Measurements from ENCODE around the gene TJP1. TPM values are rescaled to one million over a fixed set of nuclear protein-coding genes. Genes with fewer than 3 reads are reported as not detected.

TJP1 gene
- total RNA-seq, 1 donor from 2014 or later, result not detected

DNA sequence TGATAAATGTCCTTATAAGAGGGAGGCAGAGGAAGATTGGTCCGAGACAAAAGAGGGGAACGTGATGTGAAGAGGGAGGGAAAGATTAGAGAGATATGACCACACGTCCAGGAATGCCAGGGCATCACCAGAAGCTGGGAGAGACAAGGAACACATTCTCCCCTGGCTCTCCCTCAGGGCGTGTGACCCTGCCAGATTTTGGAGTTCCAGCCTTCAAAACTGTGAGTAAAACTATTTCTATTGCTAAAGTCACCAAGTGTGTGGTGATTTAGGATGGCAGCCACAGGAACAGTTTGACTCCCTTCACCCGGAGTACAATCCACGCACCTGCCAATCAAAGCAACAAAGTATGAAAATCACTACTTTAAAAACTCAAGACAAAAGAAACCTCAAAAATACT lies 32.1 kb upstream of the TJP1 start:
- H3K36me3 Mint-ChIP-seq (ENCODE audit: low read depth), result no peaks in the 10 kb centered on the region
- H3K4me1 Mint-ChIP-seq (ENCODE audit: low read depth), result no peaks in the 10 kb centered on the region

DNA sequence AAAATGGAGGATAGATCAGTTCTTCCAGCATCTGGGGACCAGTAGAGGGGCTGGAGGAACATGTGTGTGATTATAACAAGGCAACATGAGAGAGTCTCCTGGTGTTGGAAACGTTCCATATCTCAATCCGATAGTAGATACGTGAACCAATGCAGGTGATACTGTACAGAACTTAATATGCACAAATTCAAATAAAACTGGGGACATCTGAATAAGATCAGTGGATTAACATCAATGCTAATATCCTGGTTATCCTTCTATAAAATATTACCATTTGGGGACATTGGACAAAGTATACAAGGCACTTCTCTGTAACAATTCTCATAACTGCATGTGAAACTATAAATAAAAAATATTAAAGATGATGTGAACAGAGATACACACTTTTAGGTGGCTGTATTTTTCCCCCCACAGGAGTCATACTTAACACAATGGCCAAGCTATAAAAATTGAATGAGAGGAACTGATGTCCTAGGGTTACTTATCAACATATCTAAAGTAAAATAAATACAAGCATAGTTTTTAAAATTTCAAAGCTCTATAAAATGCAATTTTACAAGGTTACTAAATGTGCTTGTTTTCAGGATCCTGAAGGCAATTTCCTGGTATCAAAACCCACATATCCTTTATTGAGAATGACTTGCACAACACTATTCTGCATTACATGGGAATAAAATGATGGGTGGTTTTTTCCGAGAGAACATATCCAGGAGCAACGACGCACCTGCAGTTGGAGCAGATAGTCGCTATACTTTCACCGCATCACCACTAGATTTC lies 31.1 kb upstream of the TJP1 start:
- Mint-ChIP-seq H3K27ac (no peak overlapping the region), H3K4me3 (no peak overlapping the region), H3K9me3 (peaks cover 3% of the 10 kb centered on the region), H3K27me3 (ENCODE audit: insufficient read depth) (no peaks in the 10 kb centered on the region), H3K4me1 (ENCODE audit: low read depth) (no peaks in the 10 kb centered on the region), H3K36me3 (ENCODE audit: low read depth) (no peaks in the 10 kb centered on the region)
- no peak for DNase-seq (ENCODE audit: low spot score)
- intact Hi-C loops (cut with micrococcal nuclease), result no loop called here

More for the DNA sequence above, 32.1 kb upstream of the TJP1 start:
- no peaks in the 10 kb centered on the region for H3K27me3 Mint-ChIP-seq (ENCODE audit: insufficient read depth)
- no peak overlapping the region for H3K4me3 Mint-ChIP-seq
- H3K9me3 Mint-ChIP-seq, result peaks cover 3% of the 10 kb centered on the region
- no peak for DNase-seq (ENCODE audit: low spot score)
- intact Hi-C loops (cut with micrococcal nuclease), result no loop called here
- H3K27ac Mint-ChIP-seq, result no peak overlapping the region

DNA sequence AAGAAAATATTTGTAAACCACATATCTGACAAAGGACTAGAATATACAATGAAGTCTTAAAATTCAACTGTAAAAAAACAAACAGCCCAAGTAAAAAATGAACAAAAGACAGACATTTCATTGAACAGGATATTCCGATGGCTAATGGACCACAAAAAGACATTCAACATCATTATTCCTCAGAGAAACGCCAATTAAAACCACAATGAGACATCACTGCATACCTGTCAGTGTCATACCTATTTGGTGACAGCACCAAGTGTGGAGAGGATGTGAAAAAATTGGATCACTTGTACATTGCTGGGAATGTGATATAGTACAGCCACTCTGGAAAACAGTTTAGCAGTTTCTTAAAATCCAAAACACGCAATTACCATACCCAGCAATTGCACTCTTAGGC lies 29.9 kb upstream of the TJP1 start:
- H3K36me3 Mint-ChIP-seq (ENCODE audit: low read depth), result no peaks in the 10 kb centered on the region
- no peaks in the 10 kb centered on the region for H3K27me3 Mint-ChIP-seq (ENCODE audit: insufficient read depth)
- H3K4me1 Mint-ChIP-seq (ENCODE audit: low read depth), result no peaks in the 10 kb centered on the region
- intact Hi-C loops (cut with micrococcal nuclease), result no loop called here
- DNase-seq (ENCODE audit: low spot score), result no peak
- H3K4me3 Mint-ChIP-seq, result no peak overlapping the region
- H3K27ac Mint-ChIP-seq, result no peak overlapping the region
- peaks cover 12% of the 10 kb centered on the region for H3K9me3 Mint-ChIP-seq

DNA sequence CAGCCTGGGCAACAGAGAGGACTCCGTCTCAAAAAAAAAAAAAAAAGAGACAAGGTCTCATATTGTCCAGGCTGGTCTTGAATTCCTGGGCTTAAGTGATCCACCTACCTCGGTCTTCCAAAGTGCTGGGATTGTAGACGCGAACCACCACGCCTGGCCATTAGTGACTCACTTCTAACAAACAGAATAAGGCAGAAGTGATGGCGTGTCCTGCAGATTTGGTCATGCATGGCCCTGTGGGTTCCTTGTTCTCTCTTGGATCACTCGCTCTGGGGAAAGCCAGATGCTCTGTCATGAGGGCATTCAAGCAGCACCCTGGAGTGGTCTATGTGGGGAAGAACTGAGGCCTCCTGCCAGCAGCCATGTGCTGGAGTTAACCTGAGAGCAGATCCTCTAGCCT lies 27.4 kb upstream of the TJP1 start:
- Mint-ChIP-seq H3K9me3 (peaks cover 21% of the 10 kb centered on the region), H3K36me3 (ENCODE audit: low read depth) (no peaks in the 10 kb centered on the region), H3K27me3 (ENCODE audit: insufficient read depth) (no peaks in the 10 kb centered on the region), H3K27ac (no peak overlapping the region), H3K4me3 (no peak overlapping the region), H3K4me1 (ENCODE audit: low read depth) (no peaks in the 10 kb centered on the region)
- intact Hi-C loops (cut with micrococcal nuclease), result no loop called here
- no peak for DNase-seq (ENCODE audit: low spot score)

DNA sequence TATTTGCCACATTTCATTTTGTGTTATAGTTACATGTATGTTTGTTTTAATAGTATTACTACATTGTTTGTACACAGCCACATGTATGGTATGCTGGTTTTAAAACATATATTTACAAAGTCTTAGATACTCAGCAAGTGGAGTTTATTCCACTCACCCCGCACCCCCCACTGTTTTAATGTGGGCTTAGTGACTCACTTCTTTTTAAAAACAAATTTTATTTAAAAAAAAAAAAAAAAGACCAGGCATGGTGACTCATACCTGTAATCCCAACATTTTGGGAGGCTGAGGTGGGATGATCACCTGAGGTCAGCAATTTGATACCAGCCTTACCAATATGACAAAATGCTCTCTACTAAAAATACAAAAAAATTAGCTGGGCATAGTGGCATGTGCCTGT lies 26.9 kb upstream of the TJP1 start:
- Mint-ChIP-seq H3K27ac (no peak overlapping the region), H3K27me3 (ENCODE audit: insufficient read depth) (no peaks in the 10 kb centered on the region), H3K36me3 (ENCODE audit: low read depth) (no peaks in the 10 kb centered on the region), H3K9me3 (peaks cover 21% of the 10 kb centered on the region), H3K4me1 (ENCODE audit: low read depth) (no peaks in the 10 kb centered on the region), H3K4me3 (no peak overlapping the region)
- no peak for DNase-seq (ENCODE audit: low spot score)
- intact Hi-C loops (cut with micrococcal nuclease), result no loop called here

DNA sequence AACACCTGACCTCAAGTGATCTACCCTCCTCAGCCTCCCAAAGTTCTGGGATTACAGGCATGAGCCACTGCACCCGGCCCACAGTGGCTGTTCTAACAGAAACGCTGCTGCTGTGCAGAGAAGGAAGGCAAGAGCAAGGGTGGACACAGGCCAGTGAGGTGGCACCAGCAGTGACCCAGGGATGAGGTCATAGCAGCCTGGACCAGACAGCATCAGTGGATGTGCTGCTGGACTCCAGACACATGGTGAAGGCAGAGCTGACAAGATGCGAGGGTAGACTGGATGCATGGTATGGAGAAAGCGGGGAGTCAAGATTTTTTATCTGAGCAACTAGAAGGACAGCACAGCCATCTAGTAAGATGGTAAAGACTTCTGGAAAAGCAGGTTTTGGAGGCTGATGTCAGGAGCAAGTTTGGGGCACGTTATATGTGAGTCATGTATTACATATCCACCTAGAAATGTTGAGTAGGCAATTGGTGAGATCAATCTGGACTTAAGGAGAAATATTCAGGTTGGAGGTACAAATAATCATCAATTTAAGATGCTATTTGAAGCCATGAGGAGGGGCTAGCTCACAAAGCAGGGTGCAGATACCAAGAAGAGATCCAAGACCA lies 22.1 kb upstream of the TJP1 start:
- H3K4me1 Mint-ChIP-seq (ENCODE audit: low read depth), result no peaks in the 10 kb centered on the region
- no peak overlapping the region for H3K27ac Mint-ChIP-seq
- no peak overlapping the region for H3K4me3 Mint-ChIP-seq
- H3K9me3 Mint-ChIP-seq, result peaks cover 18% of the 10 kb centered on the region
- peaks cover 7% of the 10 kb centered on the region for H3K27me3 Mint-ChIP-seq (ENCODE audit: insufficient read depth)
- DNase-seq (ENCODE audit: low spot score), result no peak
- intact Hi-C loops (cut with micrococcal nuclease), result no loop called here
- no peaks in the 10 kb centered on the region for H3K36me3 Mint-ChIP-seq (ENCODE audit: low read depth)

DNA sequence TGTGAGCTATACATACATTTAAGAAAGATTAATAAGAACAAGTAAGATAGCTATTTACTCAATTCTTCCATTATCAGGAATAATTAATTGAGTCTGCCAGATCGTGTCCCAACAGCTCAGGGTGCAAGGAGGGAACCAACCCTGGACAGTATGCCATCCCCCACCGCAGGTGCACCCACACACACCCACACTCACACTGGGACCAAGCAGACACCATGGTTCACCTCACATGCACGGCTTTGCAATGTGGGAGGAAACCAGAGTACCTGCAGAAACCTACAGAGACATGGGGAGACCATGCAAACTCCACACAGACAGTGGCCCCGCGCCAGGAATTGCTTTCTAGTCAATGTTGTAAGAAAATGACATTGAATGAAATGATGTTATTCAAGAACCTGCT lies 20.0 kb upstream of the TJP1 start:
- Mint-ChIP-seq H3K4me3 (no peak overlapping the region), H3K27me3 (ENCODE audit: insufficient read depth) (peaks cover 9% of the 10 kb centered on the region), H3K4me1 (ENCODE audit: low read depth) (no peaks in the 10 kb centered on the region), H3K27ac (no peak overlapping the region), H3K9me3 (peaks cover 10% of the 10 kb centered on the region), H3K36me3 (ENCODE audit: low read depth) (no peaks in the 10 kb centered on the region)
- DNase-seq (ENCODE audit: low spot score), result no peak
- intact Hi-C loops (cut with micrococcal nuclease), result no loop called here

DNA sequence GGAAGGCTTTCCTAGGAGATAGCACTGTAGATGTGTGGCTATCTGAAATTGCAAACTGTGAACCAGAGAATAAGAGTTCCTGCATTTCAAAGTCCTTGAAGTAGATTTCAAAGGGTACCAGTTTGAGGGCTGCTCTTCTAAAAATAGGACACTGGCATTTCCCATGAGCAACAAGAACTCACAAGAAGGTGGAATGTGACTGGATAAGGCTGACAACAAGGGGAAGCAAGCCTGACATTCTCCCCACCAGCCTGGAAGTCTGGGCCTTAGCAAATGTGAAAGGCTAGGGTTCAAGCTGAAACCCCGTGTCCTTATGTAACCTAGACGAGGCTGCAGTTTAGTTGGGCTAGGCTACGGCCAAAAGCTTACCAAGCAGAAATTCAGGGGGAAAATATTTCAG lies 18.7 kb upstream of the TJP1 start:
- no peaks in the 10 kb centered on the region for H3K4me1 Mint-ChIP-seq (ENCODE audit: low read depth)
- no peaks in the 10 kb centered on the region for H3K36me3 Mint-ChIP-seq (ENCODE audit: low read depth)
- H3K27ac Mint-ChIP-seq, result no peak overlapping the region
- DNase-seq (ENCODE audit: low spot score), result no peak
- H3K9me3 Mint-ChIP-seq, result peaks cover 2% of the 10 kb centered on the region
- intact Hi-C loops (cut with micrococcal nuclease), result no loop called here
- H3K27me3 Mint-ChIP-seq (ENCODE audit: insufficient read depth), result peaks cover 15% of the 10 kb centered on the region
- no peak overlapping the region for H3K4me3 Mint-ChIP-seq

DNA sequence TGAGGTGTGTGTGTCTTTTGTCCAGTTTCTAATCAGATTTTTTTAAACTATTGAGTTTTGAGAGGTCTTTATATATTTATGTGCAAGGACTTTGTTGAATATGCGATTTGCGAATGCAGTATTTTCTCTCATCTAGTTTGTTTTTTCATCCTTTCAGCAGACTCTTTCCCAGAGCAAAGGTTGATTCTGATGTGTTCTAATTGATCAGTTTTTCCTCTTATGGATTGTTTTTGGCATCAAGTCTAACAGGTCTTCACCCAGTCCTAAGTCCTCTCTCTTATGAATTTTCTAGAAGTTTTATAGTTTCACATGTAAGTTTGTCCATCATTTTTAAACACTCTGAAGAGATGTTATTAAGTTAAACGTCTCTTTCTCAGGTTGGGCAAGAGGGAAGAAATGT lies 17.8 kb upstream of the TJP1 start:
- Mint-ChIP-seq H3K36me3 (ENCODE audit: low read depth) (no peaks in the 10 kb centered on the region), H3K4me3 (no peak overlapping the region), H3K27me3 (ENCODE audit: insufficient read depth) (peaks cover 19% of the 10 kb centered on the region), H3K4me1 (ENCODE audit: low read depth) (no peaks in the 10 kb centered on the region), H3K9me3 (no peaks in the 10 kb centered on the region), H3K27ac (no peak overlapping the region)
- intact Hi-C loops (cut with micrococcal nuclease), result no loop called here
- no peak for DNase-seq (ENCODE audit: low spot score)

DNA sequence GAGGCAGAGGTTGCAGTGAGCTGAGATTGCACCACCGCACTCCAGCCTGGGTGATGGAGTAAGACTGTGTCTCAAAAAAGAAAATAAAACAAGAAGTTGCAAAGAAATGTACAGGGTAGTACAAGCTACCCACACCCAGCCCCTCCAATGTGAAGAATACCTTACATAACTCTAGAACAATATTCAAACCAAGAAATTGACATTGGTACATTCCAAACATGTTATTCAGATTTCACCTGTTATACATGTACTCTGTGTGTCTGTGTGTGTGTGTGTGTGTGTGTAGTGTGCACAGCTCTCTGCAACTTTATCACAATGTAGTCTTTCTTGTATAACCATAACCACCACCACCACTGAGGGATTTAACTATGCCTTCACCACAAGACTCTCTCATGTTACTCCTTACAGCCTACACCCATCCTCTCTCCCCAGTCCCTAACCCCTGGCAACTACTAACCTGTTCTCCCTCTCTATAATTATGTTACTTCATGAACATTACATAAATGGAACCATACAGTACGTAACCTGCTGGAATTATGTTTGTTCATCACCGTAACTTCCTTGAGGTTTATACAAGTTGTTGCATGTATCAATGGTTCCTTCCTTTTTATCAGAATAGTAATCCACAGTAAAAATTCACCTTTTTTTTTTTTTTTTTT lies 16.2 kb upstream of the TJP1 start:
- Mint-ChIP-seq H3K4me3 (no peak overlapping the region), H3K4me1 (ENCODE audit: low read depth) (no peaks in the 10 kb centered on the region), H3K9me3 (no peaks in the 10 kb centered on the region), H3K36me3 (ENCODE audit: low read depth) (no peaks in the 10 kb centered on the region), H3K27ac (no peak overlapping the region), H3K27me3 (ENCODE audit: insufficient read depth) (peaks cover 19% of the 10 kb centered on the region)
- no peak for DNase-seq (ENCODE audit: low spot score)
- intact Hi-C loops (cut with micrococcal nuclease), result no loop called here

DNA sequence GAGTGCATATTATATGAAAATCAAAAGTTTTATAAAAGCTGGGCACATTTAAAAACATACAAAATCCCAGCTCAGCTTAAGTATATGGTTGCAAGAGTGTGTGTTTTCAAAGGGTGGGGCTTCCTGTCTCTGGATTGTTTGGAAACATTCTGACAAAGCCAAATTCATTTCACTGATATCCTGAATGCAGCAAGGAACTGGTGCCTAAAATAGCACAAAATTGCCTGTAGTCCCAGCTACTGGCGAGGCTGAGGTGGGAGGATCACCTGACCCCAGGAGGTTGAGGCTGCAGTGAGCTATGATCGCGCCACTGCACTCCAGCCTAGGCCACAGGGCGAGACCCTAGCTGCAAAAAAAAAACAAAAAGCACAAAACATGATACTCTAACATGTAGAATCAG lies 13.0 kb upstream of the TJP1 start:
- no peaks in the 10 kb centered on the region for H3K4me1 Mint-ChIP-seq (ENCODE audit: low read depth)
- intact Hi-C loops (cut with micrococcal nuclease), result no loop called here
- peaks cover 24% of the 10 kb centered on the region for H3K27me3 Mint-ChIP-seq (ENCODE audit: insufficient read depth)
- DNase-seq (ENCODE audit: low spot score), result no peak
- no peak overlapping the region for H3K27ac Mint-ChIP-seq
- H3K36me3 Mint-ChIP-seq (ENCODE audit: low read depth), result no peaks in the 10 kb centered on the region
- peaks cover 6% of the 10 kb centered on the region for H3K9me3 Mint-ChIP-seq
- H3K4me3 Mint-ChIP-seq, result no peak overlapping the region

DNA sequence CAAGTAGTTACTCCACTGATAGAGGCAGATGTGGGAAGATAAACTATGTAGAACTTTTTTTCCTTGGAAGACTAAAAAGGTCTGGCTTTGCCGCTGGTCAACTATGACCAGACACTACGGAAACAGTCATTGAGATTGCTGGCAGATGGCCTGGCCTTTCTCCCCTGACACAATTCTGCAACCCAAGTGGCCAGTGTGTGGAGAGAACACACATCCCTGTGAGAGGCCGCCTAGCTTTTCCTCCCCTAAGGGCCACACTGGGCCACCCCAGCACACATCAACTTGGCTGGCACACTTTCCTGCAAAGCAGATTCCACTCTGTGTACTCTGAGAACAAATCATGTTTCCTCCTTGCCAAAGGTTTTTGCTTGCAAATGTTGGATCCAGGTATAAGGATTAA lies 10.4 kb upstream of the TJP1 start:
- H3K27me3 Mint-ChIP-seq (ENCODE audit: insufficient read depth), result peaks cover 31% of the 10 kb centered on the region
- intact Hi-C loops (cut with micrococcal nuclease), result no loop called here
- no peak for DNase-seq (ENCODE audit: low spot score)

More for the DNA sequence above, 10.4 kb upstream of the TJP1 start:
- Mint-ChIP-seq H3K9me3 (peaks cover 6% of the 10 kb centered on the region), H3K36me3 (ENCODE audit: low read depth) (no peaks in the 10 kb centered on the region), H3K4me3 (no peak overlapping the region), H3K4me1 (ENCODE audit: low read depth) (no peaks in the 10 kb centered on the region), H3K27ac (no peak overlapping the region)
